Jurkat, Clone E6-1 (cell line): Measurements from ENCODE around the gene ZNF644.

ENCODE experiments used
- DNase-seq: peaks from one replicate; pipeline ENCODE4 v3.0.0-alpha.2; 2011; ENCODE audit warnings: low read depth, low spot score
- H3K4me3 ChIP-seq: 2 replicates; pipeline ENCODE4 v1.5.1; 2011; ENCODE audit warnings: mild to moderate bottlenecking, low read length, control low read depth, moderate library complexity

The ZNF644 gene

GRCh38 chr1:91026320-91026719 is 4.5 kb upstream of the ZNF644 start:
- no peak for DNase-seq
- no peak overlapping the region for H3K4me3 ChIP-seq

DNA sequence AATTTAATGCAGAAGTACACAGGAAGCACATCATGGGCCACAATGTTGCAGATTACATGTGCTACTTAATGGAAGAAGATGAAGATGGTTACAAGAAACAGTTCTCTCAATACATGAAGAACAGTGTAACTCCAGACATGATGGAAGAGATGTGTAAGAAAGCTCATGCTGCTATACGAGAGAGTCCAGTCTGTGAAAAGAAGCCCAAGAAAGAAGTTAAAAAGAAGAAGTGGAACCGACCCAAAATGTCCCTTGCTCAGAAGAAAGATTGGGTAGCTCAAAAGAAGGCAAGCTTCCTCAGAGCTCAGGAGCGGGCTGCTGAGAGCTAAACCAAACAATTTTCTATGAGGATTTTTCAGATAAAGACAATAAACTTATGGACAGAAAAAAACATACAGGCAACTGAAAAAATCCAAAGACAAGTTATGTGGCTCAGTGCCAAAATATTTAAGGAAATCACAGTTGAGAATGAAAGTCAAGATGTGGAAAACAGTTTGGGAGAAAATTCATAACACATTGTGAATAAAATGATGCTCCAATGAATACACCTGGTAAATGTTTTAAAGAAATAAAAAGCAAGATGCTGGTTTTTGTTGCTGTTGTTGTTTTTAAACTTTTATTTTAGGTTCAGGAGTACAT is 2.8 kb upstream of the ZNF644 start:
- DNase-seq, result no peak
- H3K4me3 ChIP-seq, result no peak overlapping the region

DNA sequence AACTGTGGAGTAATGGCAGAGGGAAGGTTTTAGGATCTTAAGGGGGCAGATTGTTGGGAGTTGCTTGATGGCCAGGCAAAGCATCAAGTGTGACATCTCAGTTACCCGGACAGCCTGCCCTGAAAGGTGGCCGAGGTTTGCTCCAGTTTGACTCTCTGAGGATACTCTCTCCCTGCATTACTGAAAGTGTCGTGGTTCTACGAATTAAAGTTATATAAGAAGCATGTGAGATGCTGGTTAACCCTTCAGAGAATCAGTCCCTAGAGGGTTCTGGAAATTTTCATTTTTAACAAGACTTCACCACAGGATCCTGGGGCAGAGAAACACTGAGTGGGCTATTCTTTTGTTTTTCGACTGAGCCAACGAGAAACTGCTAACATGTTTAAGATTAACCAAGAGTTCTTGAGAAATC is 689 bp upstream of the ZNF644 start:
- peak overlapping the region; percentile 77 for H3K4me3 ChIP-seq
- DNase-seq, result no peak

GRCh38 chr1:91020967-91021685 is 709 bp downstream of the ZNF644 start:
- DNase-seq, result peak; percentile 75
- peak overlapping the region; percentile 77 for H3K4me3 ChIP-seq

DNA sequence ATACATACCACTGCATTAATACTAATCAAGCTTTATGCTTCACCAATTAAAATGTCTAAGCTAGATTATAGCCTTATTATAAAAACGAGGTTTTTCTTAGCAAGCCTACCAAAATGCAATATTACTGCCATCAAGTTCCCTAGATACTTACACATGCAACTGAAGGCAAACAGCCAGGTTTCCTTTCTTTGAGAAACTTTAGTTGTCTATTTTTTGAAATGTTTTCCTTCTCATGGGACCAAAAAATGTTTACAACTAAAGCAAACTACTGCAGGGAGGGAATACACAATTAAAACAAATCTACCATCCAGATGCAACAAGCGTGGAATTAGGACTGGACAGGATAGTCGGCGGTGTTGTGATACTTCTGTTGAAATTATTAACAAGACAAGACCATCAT is 1.3 kb downstream of the ZNF644 start:
- peak overlapping the region; percentile 77 for H3K4me3 ChIP-seq
- DNase-seq, result no peak

DNA sequence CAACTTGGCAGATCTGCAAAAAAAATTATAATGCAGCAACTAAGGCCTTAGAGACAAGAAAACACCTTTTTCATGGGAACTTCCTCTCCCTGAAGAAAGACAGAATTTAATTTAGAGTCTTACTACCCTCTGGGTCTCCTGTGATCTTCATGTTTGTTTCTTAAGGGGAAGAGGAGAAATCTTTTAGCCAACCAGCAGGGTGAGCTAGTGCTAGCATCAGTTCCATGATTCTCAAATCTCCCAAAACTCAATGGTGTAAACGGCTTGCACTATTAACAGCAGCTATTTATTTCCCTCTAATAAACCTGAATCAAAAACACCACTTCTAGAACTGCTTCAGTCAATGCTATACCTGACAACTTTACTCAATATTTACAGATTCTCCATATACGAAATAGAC is 3.8 kb downstream of the ZNF644 start:
- DNase-seq, result peak; percentile 21
- H3K4me3 ChIP-seq, result no peak overlapping the region

DNA sequence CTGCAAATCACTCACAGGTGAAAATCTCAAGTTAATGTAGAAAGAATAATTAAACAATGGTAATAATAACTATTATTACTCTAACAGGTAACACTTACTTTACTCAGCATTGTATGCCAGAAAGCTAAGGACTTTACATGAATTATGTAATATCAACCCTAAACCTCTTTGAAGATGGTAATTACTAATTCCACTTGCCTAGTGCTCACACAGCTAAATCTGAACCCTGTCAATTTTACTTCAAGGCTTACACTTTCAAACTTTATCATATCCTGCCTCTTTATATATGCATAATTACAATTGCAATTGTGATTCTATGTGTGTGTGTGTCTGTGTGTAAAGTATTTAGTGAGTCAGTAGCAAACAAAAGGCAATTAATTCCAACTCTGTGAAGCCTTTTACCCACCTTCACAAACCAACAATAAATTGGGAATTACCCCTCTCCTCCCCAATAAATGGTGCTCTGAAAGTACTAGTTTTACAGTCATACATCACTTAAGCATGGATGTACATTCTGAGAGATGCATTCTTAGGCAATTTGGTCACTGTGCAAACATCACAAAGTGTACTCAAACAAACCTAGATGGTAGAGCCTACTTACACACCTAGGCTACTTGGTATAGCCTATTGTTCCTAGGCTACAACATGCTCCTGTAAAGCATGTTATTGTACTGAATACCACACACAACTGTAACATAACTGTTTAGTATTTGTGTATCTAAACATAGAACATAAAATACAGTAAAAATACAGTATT is 5.9 kb downstream of the ZNF644 start:
- no peak for DNase-seq
- no peak overlapping the region for H3K4me3 ChIP-seq

DNA sequence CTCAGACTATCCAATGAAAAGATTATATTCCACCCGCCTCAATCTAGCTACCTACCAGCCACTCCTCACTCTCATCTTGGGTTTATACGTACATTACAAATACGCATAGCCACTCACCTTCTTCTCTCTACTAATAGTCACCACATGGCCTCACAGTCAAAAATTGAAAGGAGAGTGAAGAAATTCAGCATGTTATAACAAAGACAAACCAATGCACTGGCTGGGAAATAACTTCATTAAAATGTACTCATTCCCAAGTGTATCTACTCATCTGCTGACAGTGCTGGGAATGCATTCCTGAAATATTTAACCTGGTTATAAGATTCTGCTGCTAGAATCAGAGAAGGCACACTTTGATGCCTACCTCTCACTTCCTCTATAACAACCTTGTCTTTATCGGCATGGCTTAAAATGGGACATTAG is 6.5 kb downstream of the ZNF644 start:
- H3K4me3 ChIP-seq, result no peak overlapping the region
- no peak for DNase-seq

GRCh38 chr1:91014475-91014874 is 7.4 kb downstream of the ZNF644 start:
- no peak for DNase-seq
- no peak overlapping the region for H3K4me3 ChIP-seq

- DNase-seq, result no peak
- no peak overlapping the region for H3K4me3 ChIP-seq
These were observed 8.5 kb downstream of the ZNF644 start for GRCh38 chr1:91013302-91013701.

DNA sequence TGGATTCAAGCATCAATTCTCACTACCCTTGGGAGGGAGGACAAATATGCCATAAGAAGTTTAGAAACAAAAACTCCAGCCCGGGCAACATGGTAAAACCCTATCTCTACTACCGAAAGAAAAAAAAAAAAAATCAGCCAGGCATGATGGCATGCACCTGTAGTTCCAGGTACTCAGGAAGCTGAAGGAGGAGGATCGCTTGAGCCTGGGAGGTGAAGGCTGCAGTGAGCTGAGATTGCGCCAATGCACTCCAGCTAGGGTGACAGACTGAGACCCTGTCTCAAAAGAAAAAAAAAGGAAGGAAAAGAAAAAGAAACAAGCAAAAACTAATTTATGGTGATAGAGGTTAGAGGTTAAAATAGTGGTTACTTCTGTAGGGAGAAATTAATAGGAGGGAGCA is 9.6 kb downstream of the ZNF644 start:
- no peak for DNase-seq
- no peak overlapping the region for H3K4me3 ChIP-seq

DNA sequence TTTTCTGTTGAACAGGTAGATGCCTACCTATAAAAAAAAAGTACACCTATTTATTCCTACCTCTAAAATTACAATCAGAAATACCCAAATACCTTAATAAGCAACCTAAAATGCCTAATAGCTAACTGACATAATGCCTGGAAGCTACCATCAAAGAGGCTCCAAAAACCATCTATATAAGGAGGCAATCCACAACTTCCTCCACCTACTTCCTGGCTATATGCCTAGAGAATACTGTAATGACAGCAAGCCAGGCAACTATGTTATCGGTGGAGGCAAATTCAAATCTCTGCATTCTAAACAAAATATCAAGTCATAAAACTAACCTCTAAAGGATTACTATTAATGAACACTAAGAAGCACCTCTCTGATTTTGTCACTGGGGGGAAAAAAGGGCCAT is 10.1 kb downstream of the ZNF644 start:
- no peak overlapping the region for H3K4me3 ChIP-seq
- DNase-seq, result no peak

DNA sequence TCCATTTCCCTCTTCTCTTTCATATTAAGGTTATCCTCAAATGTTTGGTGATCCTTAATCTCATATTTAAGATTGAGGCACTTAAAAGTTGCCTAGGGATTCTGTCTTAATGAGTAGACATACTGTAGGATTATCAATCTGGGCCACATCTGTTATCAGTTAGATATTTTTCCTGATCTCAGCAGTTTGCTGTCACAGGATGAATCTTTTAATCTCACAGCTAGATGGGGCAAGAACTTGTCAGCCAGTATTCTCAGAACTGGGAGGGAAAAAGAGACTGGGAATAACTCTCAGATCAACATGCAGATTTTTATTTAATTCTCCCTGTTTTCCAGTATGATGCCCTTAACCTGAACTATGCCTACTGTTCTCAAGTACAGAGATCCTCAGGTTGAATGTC is 14.0 kb downstream of the ZNF644 start:
- DNase-seq, result no peak
- H3K4me3 ChIP-seq, result no peak overlapping the region

GRCh38 chr1:91007092-91007491 is 14.7 kb downstream of the ZNF644 start:
- DNase-seq, result no peak

DNA sequence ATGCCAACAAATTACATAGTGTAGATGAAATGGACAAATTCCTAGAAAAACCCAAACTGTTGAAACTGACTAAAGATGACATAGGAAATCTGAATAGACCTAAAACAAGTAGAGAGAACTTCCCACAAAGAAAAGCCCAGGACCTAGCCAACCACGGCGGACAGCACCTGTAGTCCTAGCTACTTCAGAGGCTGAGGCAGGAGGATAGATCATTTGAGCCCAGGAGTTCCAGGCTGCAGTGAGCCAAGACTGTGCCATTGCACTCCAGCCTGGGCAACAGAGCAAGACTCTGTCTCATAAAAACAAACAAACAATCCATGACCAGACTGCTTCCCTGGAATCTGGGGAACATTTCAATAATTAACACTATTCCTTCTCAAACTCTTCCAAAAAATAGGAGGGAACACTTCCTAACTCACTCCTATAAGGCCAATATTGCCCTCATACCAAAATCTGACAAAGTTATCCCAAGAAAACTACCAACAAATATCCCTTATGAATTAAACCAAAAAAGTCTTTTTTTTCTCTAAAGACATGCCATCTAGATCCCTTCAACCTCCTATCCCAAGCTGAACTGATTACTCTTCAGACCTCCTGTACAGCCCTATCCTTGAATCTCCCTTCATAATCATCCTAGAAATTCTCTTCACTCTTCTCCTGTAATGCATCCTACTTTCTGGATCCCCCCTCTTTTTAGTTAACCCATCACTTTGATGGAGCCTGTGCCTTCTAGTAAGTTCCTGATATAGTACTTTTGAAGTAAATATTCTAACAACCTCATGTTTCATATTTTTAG is 15.5 kb downstream of the ZNF644 start:
- DNase-seq, result no peak
- no peak overlapping the region for H3K4me3 ChIP-seq

More at GRCh38 chr1:91007092-91007491, 14.7 kb downstream of the ZNF644 start:
- H3K4me3 ChIP-seq, result no peak overlapping the region

DNA sequence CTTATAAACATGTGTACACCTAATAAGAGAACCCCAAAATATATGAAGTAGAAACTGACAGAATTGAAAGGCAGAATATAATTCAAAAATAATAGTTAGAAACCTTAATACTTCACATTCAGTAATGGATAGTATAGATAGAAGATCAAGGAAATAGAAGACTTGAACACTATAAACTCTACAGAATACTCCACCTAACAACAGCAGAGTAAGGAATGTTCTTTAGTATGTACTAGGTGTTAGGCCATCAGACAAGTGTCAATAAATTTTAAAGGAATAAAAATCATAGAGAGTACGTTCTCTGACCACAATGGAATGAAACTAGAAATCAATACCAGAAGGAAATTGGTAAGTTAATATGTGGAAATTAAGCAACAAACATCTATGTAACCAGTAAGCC is 16.6 kb downstream of the ZNF644 start:
- no peak overlapping the region for H3K4me3 ChIP-seq

DNA sequence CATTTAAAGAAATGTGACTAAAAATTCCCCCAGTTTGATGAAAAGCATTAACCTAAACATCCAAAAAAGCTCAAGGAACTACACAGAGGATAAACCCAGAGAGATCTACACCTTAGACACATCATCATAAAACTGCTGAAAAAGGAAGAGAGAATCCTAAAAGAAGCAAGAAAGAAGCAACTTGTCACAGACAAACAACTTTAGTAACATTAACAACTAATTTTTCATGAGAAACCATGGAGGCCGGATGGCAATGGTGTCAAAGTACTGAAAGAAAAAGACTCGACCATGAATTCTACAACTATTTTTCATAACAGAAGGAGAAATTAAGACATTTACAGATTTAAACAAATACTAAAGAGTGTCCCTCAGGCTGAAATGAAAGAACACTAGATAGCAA is 17.7 kb downstream of the ZNF644 start:
- DNase-seq, result no peak
- no peak overlapping the region for H3K4me3 ChIP-seq

More for the DNA sequence above, 16.6 kb downstream of the ZNF644 start:
- DNase-seq, result no peak

DNA sequence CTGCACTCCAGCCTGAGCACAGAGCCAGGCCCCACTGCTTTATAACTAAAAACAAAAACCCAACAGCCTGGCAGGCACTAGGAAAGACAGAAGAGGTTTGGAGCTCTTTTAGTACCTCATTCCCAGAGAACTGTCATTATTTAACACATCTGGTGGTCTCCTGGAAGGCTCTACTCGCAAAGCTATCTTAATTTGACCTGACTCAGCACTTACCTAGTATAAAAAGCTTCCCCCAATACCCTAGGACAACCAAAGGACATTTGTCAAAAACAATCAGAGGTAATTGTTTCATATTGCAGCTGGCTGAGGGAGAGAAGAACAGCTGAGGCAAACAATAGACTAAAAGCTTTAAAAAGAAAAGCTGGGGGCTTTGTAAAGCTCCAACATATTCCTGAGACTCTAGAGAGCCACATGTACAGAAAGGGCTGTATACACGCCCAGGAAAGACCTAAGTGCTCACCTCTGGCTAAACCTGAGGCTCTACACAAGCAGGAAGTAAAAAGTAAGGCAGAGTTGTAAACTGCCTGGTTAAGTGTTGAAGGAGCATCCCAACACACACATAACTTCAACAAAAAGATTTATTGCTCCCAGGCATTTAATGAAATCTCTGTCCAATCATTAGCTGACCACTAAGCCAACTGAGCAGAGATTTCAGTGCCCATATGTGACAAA is 25.0 kb downstream of the ZNF644 start:
- DNase-seq, result no peak
- no peak overlapping the region for H3K4me3 ChIP-seq

GRCh38 chr1:90995311-90995894 is 26.4 kb downstream of the ZNF644 start:
- DNase-seq, result no peak

More at GRCh38 chr1:90995311-90995894, 26.4 kb downstream of the ZNF644 start:
- H3K4me3 ChIP-seq, result no peak overlapping the region
